ENCODE measurements around the gene TSKU.

GRCh38 chr11:76841923-76842452 lies 58.8 kb downstream of the TSKU start:
- TF ChIP-seq, protein P1, sequence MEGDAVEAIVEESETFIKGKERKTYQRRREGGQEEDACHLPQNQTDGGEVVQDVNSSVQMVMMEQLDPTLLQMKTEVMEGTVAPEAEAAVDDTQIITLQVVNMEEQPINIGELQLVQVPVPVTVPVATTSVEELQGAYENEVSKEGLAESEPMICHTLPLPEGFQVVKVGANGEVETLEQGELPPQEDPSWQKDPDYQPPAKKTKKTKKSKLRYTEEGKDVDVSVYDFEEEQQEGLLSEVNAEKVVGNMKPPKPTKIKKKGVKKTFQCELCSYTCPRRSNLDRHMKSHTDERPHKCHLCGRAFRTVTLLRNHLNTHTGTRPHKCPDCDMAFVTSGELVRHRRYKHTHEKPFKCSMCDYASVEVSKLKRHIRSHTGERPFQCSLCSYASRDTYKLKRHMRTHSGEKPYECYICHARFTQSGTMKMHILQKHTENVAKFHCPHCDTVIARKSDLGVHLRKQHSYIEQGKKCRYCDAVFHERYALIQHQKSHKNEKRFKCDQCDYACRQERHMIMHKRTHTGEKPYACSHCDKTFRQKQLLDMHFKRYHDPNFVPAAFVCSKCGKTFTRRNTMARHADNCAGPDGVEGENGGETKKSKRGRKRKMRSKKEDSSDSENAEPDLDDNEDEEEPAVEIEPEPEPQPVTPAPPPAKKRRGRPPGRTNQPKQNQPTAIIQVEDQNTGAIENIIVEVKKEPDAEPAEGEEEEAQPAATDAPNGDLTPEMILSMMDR (conservative IDR thresholded peaks at IDR 0.05; ENCODE audit: low read depth in 2 of 2) = no peak
- TF ChIP-seq POLR2AphosphoS5 (IDR thresholded peaks at IDR 0.05; ENCODE audit: low read depth) (no peak), EZH2phosphoT487 (IDR thresholded peaks at IDR 0.05; ENCODE audit: unreplicated experiment) (no peak), NANOG (IDR thresholded peaks at IDR 0.05; ENCODE audit: borderline replicate concordance) (no peak), EZH2 (IDR thresholded peaks at IDR 0.05; ENCODE audit: low read depth, unreplicated experiment) (no peak), JUNB (IDR thresholded peaks at IDR 0.05; ENCODE audit: unreplicated experiment) (no peak), ETS1 (IDR thresholded peaks at IDR 0.05) (no peak), CREB1 (CRISPR knock-in tag; IDR thresholded peaks at IDR 0.05; ENCODE audit: low read depth) (no peak), REST (IDR thresholded peaks at IDR 0.05; ENCODE audit: unreplicated experiment) (no peak), ZNF114 (CRISPR knock-in tag; IDR thresholded peaks at IDR 0.05) (no peak), STAT1 (IDR thresholded peaks at IDR 0.05; ENCODE audit: unreplicated experiment) (no peak)

Measured in GM23338 (cell line).